Measurements from ENCODE around the gene CLCNKA.
"Not testable (repeated sequence)": the region's sequence is repeated elsewhere in the genome, so short reads cannot be mapped to it uniquely, and the experiment has no call there.

The CLCNKA gene

DNA sequence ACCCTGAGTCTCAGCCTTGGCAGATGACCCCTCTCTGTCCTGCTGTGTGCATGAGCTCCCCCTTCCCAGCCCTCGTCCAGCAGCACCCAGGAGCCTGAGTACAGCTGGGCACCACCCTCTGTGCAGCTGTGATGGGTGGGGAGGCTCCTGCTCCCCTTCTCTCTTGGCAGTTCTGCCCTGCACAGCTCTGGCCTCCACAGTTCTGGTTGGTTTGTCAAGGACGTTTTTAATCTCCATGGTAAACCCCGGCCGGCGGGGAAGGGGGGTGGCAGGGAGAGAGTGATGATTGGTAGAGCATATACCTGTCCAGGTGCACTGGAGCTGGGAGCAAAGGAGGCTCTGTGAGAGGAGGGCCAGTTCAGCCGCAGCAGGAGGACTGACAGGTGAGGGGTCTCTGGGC is at the start of gene CLCNKA:
Gene CLCNKA (plus strand): TSS at position 356 of the 400 bp plus-strand sequence. CDS start 584 bp downstream, outside the sequence.
- DNase-seq = no peak

DNA sequence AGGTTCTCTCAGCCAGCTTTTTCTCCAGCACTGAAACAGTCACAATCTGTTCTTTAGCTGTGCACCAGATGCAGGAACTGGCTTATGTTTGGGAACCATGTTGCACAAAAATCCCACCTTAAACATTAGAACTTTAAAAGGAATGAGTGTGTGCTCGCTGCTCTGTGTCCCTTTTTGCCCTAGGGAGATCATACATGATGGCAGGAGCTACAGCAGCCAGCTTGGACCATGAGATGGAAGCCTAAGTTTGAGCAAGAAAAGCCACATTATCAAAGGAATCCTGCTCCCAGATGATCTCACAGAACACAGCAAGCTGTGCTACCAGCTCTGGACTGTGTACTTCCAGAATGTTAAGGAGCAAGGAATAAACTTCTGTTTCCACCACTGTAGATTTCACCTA is 49.4 kb upstream of the CLCNKA start:
- DNase-seq = no peak

DNA sequence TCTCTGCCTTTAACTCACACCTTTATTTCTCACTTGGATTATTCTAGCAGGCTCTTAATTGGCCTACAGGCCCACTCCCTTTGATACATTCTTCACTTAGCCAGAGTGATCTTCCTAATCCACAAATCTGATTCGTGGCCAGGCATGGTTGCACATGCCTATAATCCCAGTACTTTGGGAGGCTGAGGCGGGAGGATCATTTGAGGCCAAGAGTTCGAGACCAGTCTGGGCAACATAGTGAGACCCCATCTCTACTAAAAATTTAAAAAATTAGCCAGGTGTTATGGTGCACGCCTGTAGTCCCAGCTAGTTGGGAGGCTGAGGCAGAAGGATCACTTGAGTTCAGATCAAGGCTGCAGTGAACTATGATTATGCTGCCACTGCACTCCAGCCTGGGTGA is 48.1 kb upstream of the CLCNKA start:
- no peak for DNase-seq

DNA sequence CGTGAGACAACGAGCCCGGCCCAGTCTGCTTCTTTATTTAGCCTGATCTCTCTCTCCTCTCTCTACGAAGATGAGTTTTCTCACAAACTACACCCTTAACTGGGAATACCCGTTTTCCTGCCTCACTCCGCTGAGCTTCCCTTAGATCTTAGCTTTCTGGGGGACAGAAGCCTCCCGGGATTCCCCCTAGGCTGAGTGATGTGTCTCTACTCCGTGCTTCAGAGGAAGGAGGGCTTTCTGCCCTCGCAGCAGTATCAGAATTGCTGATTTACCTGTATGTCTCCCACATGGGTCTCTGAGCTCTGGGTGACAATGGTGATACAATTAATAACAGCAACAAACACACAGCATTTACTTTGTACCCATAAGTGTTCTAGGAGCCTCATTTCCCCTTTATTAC is 47.0 kb upstream of the CLCNKA start:
- no peak for DNase-seq

DNA sequence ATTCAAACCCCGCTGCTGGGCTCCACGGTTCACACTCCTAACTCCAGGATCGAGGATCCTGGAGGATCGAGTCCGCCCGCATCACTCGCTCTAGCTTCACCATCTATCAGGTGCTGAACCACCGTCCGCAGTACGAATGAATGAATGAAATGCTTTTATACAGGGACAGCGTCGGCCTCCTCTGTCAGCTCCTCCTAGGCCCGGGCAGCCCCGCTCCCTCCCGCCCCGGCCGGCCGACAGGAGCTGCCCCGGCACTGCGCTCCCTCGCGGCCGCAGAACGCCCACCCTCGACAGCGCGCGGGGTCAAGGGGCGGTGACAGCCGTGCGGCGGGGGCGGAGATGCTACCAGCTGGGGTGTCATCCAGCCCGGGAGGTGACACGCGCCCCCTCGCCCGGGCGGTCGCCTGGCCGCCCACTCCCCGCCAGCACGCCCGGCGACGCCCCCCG is 46.5 kb upstream of the CLCNKA start:
- DNase-seq = peak; percentile 51

DNA sequence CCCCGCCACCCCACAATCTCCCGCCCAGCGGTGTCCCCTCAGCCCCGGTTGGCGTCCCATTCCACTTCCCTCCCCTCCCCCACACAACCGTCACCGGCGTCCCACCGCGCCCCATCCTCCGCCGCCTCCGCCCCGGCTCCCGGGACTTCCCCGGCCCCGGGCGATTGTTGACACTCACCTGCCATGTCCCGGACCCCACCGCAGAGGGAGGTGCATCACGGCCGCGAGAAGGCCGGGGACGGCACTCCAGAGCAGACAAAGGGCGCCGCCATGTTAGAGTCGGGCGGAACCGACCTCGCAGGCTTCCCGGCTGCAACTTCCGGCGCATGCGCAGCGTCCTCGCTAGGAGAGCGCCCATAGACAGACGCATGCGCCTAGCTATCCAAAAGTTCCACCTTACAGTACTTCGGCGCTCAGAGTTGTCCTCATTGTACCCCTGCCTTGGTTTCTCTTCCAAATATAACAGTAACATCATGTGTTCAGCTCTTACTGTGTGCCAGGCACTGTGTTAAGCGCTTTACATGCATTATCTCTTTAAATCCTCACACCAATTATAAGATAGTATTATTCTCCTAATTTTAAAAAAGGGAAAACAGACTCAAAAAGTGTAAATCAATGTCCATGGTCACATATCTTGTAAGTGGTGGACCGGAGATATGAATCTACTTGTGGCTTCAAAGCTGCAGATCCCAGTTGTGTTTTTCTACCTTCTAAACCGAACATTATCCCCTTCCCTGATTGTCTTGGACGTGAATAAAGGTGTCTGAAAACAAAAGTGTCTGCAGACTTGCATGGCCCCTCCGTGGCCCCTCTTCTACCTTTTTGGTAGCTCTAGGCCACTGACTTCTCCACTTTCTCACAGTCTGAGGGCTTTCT is 45.8 kb upstream of the CLCNKA start, which contains the start of gene ZBTB17:
Gene ZBTB17 (minus strand): TSS at position 297 of the 876 bp plus-strand sequence. CDS start 27,606 bp downstream, outside the sequence.
- peak; percentile 93 for DNase-seq

DNA sequence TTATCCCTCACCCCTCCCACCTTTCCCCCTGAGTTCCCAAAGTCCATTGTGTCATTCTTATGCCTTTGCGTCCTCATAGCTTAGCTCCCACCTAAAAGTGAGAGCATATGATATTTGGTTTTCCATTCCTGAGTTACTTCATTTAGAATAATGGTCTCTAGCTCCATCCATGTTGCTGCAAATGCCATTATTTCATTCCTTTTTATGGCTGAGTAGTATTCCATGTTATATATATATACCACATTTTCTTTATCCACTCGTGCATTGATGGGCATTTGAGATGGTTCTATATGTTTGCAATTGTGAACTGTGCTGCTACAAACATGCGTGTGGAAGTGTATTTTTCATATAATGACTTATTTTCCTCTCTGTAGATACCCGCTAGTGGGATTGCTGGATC is 43.9 kb upstream of the CLCNKA start:
- DNase-seq = not testable (repeated sequence)

DNA sequence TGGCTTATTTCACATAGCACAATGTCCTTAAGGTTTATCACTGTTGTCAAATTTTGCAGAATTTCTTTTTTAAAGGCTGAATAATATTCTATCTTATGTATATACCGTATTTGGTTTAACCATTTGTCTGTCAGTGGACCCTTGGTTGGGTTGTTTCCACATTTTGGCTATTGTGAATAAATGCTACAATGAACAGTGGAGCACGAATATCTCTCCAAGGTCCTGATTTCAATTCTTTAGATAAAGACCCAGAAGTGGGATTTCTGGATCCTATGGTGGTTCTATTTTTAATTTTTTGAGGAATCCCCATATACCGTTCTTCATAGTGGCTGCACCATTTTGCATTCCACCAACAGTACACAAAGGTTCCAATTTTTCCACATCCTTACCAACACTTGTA is 40.2 kb upstream of the CLCNKA start:
- DNase-seq = no peak

DNA sequence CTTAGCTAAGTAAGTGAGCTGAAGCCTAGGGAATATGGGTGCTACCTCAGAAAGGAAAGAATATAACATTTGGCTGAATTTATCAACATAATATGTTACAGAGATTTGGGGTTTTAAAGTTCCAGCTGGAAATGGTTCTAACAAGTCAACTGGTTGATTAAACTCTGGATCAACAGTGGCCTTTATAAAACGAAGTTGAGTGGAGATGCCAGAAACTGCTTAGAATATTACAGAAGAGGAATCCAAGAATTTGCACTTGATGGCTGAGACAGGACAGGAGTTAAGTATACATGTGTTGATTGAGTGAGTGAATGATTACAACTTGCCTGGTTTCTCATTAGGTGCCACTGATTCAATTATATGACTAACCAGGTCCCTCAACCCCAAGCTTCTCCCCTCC is 38.6 kb upstream of the CLCNKA start:
- DNase-seq = no peak

DNA sequence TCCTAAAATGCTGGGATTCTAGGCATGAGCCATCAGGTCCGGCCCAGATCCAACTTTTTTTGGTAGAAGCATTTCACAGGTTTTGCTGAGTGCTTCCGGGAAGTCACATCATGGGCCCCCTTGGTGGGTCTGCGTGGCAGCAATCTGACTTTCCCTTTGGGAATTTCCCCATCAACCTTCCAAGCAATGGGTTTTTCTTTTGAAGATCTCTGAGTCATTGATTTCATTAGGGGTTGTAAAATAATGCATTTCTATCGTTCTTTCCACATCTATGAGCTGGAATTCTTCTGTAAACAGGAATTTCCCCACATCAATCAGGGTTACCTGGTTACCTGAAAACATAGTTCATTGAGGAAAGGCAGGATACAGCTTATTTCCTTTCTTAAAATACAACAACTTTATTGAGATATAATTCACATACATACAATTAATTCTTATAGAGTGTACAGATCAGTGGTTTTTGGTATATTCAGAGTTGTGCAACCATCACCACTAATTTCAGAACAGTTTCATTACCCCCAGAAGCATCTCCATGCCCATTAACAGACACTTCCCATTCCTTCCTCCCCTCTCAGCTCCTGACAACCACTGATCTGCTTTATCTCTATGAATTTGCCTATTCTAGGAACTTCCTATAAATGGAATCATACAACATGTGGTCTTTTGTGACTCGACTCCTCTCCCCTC is 36.1 kb upstream of the CLCNKA start:
- DNase-seq = peak; percentile 50

DNA sequence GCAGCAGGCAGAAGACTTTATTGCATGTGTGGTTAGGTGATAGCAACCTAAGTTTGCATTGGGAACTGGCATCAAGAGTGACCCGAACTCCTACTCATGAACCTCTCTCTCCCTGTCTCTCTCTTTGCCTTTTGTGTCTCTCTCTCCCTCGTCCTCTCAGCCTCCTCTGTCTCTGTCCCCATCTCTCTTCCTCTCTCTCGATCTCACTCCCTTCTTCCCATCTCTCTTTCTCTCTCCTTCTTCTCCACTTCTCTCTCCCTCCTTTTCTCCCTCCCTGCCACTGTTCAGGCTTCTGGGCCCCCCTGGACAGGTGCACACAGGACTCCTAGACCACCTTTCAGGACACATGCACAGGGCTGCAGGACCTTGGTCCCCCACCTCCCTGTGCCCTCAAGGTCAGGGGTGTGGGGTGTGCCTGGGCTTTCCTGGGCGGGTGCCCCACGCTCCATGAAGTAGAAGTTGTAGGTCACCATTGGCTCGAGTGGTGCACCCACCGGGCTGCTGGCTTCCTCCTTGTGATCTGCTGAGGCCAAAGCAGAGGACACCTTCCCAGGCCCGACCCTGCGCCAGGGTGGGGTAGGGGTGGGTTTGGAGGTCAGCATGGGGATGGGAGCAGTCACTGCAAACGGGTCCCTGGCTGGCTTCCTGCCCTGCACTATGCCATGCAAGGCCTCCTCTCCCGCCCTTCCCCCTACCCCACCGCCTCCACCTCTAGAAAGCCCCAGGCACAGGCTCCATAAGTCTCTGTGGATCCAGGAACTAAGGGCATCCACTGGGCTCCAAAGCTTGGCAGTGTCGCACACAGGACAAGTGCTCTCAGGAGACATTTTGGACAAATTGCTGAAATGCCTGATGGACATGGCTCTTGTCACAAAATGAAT is 32.7 kb upstream of the CLCNKA start:
- DNase-seq = no peak

DNA sequence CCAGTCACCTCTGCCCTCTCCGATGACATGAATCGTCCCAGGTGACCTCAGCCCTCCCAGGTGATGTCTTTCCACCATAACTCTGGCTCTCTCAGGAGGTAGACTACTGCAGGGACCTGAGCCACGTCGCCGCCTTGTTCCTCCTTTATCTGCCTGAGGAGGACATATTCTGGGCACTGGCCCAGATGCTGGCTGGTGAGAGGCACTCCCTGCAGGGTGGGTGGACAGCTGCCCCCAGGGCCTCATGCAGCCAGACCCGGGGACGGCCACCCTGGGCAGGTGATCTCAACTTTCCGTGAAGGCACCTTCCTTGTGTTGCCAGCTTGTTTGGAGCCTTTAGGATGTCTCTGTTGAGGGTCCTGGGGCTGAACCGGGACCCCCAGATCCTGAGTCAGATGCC is 32.1 kb upstream of the CLCNKA start:
- DNase-seq = no peak

DNA sequence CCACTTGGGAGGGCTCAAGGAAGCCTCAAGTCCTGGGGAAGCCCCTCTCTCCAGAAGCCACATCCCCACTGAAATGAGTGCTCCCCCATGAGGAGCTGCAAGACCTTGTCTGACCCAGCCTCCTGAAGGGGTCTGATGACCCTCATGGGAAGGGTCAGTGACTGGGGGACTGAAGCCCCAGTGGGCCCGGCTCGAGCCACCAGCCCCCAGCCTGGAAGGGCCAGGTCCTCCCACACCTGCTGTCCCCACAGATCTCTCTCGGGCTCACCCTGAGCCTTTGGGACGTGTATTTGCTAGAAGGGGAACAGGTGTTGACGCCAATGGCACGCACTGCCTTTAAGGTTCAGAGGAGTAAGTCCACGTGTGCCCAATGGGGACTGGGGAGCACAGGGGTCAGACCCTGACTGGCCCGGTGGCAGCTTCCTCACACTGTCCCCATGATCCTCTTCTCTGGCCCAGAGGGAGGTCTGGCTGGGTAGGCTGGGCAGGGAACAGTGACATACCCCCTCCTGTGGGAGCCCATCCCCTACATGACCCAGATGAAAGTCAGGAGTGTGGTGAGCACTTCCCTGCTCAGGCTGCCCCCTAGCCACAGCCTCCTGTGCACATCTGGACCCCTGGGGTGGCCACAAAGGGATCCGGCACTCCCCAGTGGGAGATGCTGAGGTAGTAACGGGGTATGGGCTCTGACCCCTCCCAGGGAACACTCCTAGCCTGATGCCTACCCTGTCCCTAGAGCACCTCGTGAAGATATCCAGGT is 30.2 kb upstream of the CLCNKA start:
- DNase-seq = no peak

DNA sequence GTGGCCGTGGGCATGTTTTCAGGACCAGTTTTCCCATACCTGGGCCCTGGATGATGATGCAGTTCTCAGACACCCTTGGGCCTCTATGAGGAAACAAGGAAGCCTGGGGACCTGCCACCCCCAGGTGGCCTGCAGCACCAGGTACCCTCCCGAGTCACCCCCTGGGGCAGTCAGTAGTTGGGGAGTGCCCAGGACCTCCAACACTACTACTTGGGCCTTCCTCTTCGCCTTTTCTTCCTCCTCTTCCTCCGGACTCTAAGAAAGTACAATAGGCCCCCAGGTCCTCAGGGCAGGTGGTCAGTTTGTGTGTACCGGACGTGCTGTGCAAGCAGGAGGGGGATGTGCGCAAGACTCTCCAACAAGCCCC is 29.7 kb upstream of the CLCNKA start:
- no peak for DNase-seq

DNA sequence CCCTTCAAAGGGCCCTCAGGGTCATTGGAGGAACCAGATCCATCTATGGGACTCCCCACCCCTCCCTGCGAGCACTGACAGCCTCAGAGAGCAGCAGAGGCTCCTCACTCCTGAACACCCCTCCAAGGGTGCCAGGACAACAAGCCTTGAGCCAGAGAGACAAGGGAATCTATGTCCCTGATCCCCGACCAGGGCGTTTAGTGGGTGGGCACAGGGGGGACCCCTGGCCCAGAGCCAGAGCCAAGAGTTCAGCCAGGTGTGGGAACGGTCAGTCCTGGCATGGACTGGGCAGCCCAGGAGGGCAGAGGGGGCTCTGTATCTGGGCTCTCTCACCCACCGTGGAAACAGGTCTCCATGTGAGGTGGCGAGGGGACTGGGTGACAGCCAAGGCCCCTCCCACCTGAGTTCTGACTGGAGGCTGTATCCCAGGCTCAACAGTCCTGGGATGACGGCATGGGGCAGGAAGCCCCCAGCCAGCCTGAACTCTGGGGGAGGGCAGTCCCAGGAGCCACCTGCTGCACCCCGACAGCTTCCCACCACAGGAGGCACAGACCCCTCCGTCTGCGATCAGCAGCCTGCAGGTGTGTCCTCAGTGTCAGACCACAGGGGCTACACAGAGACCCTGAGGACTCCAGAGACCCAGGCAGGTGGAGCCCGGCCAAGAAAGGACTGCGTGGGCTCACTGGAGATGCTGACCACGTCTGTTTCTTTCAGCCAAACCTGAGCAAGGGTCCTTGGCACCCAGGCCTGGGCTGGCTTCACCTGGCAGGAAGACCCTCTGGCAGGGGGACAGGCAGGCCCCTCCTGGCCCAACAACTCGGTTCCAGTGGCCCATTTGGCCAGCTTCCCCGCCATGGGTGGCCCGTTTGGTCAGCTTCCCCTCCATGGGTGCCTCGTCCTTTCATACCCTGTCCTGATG is 29.0 kb upstream of the CLCNKA start:
- DNase-seq = no peak

DNA sequence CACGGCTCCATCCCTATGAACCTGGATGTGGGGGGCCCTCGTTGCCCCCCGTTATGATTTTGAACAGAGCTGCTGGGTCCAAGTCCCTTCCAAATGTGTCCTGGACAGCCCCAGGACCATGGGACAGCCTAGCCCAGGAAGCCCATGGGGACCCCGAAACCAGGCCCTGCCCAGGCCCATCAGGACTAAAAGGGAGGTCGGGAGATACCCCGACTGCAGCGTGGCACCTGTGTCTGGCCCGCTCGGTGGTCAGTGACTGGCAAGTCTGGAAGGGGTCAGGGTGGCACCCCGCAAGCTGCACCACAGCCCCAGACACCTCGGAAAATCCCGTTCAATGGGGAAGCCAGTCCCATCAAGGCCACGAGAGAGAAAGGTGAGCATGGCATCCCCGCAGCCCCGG is 28.2 kb upstream of the CLCNKA start:
- no peak for DNase-seq

DNA sequence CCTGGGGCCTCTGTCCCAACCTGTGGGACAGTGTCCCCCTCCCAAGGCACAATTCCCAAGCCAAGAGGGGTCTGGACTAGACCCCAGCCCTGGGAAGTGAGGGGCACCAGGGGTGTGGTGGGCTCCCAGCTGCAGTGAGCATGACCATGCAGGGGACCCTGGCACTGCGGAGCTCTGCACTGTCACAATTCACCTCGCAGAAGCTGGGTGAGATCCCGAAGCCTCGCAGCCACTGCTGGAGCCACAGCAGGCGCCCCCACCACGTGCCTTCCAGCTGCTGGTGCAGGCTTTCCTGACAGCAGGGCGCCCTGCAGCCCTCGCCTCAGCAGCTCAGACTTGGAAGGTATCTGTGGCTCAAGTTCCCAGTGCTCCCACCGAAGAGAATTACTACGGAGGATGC is 27.8 kb upstream of the CLCNKA start:
- no peak for DNase-seq

DNA sequence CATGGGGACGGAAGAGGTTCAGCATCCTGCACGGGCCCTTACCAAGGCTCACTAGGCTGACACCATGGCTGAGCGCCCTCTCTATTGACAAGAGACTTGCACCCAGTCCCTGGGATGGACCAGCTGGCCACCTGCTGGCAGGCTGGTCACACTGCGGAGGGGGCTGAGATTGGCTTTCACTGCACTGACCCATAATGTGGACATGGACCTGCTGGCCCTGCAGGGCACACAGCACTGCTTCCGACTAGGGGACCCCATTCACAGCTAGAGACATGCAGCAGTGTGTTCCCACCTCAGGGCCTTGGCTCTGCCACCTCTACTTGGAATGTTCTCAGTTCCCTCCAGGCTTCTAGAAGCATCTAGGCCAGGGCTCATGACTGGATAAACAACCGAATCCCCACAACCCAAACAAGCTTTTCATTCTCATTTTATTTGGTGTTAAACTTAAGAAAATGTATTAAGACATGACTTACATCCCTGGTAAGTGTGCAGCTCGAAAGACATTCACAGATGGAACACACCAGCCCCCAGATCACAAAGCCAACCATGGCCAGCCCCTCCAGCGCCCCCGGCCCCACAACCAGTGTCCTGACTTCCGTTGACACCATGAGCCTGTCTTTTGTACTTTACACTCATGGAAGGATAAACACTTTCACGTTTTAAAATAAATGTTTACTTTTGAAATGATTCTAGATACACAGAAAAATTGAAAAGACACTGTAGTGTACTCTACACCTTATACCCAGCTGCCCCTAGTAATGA is 27.1 kb upstream of the CLCNKA start:
- DNase-seq = no peak

DNA sequence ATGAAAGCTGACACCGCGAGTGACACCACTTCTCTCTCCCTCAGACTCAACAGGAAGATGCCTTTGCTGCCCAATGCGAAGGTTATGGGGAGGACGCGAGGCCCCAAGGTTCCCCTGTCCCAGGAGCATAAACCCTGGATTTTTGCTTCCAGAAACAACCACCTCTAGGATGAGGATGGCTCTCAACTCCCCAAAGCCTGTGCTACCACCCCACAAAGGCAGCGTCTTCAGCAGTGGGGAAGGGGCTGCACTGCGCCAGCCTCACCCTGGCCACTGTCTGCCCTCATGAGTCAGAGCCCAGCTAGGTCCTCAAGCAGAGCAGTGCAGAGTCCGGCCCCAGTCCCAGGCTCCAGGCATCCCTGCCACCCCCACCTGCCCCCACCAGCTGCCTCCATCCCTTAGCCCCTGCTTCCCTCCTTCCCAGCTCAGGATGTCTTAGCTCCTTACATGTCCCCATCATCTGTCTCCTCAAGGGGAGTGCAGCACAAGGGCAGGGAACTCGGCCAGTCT is 24.7 kb upstream of the CLCNKA start:
- DNase-seq = no peak

DNA sequence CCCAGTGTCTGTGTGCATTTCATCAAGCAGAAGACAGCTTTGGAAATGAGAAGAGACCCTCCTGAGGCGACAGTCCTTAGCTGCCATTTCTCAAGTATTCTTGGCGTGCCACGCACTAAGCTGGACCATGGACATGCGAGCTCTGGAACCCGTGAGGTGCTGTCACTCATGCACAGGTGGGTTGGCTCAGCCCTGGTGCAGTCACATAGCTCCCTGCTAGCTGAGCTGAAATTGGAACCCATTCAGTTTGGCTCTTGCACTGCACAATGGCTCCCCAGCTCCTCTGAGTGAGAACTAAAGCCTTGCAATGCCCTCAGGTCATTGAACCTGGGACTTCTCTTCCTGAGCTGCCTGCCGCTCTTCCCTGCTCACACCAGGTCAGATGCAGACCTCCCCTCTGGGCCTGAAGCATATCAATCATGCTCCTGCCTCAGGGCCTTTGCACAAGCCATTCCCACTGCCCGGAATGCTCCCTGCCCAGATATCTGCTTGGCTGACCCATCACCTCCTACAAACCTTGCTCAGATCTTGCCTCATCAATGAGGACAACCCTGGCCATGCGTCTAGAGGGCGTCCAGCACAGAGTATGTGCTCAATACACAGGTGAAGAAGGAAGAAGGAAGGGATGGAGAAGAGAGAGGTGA is 24.1 kb upstream of the CLCNKA start:
- DNase-seq = no peak
